Neutrophil (primary cell): Measurements from ENCODE around the gene ITPKA.
"Not testable (repeated sequence)": the region's sequence is repeated elsewhere in the genome, so short reads cannot be mapped to it uniquely, and the experiment has no call there.

ENCODE experiments used
- H3K27ac ChIP-seq: fragments of 200-600 bp; sonication (generic); 2 replicates; pipeline ENCODE4 v1.5.1; 2016; ENCODE audit warnings: mild to moderate bottlenecking, moderate library complexity
- H3K27me3 ChIP-seq: fragments of 200-600 bp; sonication (generic); 2 replicates; pipeline ENCODE4 v1.6.0; 2016; ENCODE audit warnings: mild to moderate bottlenecking
- H3K36me3 ChIP-seq: fragments of 200-600 bp; sonication (generic); 2 replicates; pipeline ENCODE4 v1.5.1; 2017
- H3K4me1 ChIP-seq, 2 experiments: fragments of 200-600 bp in 1 of 2; sonication (generic) in 1 of 2; 1 replicate in 1 of 2; 2 replicates in 1 of 2; pipeline versions ENCODE4 v1.5.1 to v1.6.1; 2013 to 2016; ENCODE audit warnings: low read depth in 1 of 2, low read length in 1 of 2, mild to moderate bottlenecking in 1 of 2, moderate library complexity in 1 of 2; ENCODE audit not compliant: control insufficient read depth in 1 of 2, insufficient read depth in 1 of 2
- H3K4me3 ChIP-seq, 2 experiments: fragments of 200-600 bp in 1 of 2; sonication (generic) in 1 of 2; 1 replicate in 1 of 2; 2 replicates in 1 of 2; pipeline ENCODE4 v1.5.1; 2013 to 2016; ENCODE audit warnings: low read depth in 1 of 2, low read length in 1 of 2, mild to moderate bottlenecking in 1 of 2, moderate library complexity in 1 of 2
- H3K9me3 ChIP-seq: fragments of 200-600 bp; sonication (generic); 2 replicates; pipeline ENCODE4 v1.5.1; 2016
- CTCF ChIP-seq: fragments of 200-600 bp; sonication (generic); IDR thresholded peaks from 2 replicates; pipeline ENCODE4 v1.5.1; 2016; ENCODE audit warnings: antibody characterized with exemption

The ITPKA gene

GRCh38 chr15:41466711-41467110, 27.0 kb upstream of the ITPKA start:
- no peak for TF ChIP-seq CTCF
- Histone ChIP-seq H3K27me3 (no peaks in the 10 kb centered on the region), H3K9me3 (no peaks in the 10 kb centered on the region), H3K27ac (no peak overlapping the region), H3K36me3 (peaks cover 91% of the 10 kb centered on the region), H3K4me1 (peaks cover 0 to 7% of the 10 kb centered on the region in 2 experiments), H3K4me3 (no peak overlapping the region)

GRCh38 chr15:41469644-41470043, 24.0 kb upstream of the ITPKA start:
- H3K27ac ChIP-seq, H3K4me3 ChIP-seq, H3K27me3 ChIP-seq, H3K9me3 ChIP-seq, H3K4me1 ChIP-seq: not testable (repeated sequence)
- H3K36me3 ChIP-seq = peaks cover 99% of the 10 kb centered on the region

GRCh38 chr15:41473418-41473817, 20.3 kb upstream of the ITPKA start:
- Histone ChIP-seq H3K27me3 (no peaks in the 10 kb centered on the region), H3K9me3 (no peaks in the 10 kb centered on the region), H3K4me3 (no peak overlapping the region), H3K36me3 (peaks cover 100% of the 10 kb centered on the region), H3K4me1 (no peaks in the 10 kb centered on the region), H3K27ac (no peak overlapping the region)
- no peak for TF ChIP-seq CTCF

- no peaks in the 10 kb centered on the region for H3K9me3 ChIP-seq
- no peak overlapping the region for H3K27ac ChIP-seq
- no peak overlapping the region for H3K4me3 ChIP-seq
- TF ChIP-seq CTCF = no peak
- peaks cover 100% of the 10 kb centered on the region for H3K36me3 ChIP-seq
- peaks cover 0 to 1% of the 10 kb centered on the region in 2 experiments for H3K4me1 ChIP-seq
- H3K27me3 ChIP-seq = no peaks in the 10 kb centered on the region
These were observed 19.2 kb upstream of the ITPKA start for GRCh38 chr15:41474436-41474835.

GRCh38 chr15:41474941-41475340, 18.7 kb upstream of the ITPKA start:
- Histone ChIP-seq H3K4me3 (no peak overlapping the region), H3K27me3 (no peaks in the 10 kb centered on the region), H3K27ac (no peak overlapping the region), H3K9me3 (no peaks in the 10 kb centered on the region), H3K36me3 (peaks cover 100% of the 10 kb centered on the region), H3K4me1 (peaks cover 0 to 3% of the 10 kb centered on the region in 2 experiments)
- TF ChIP-seq CTCF = no peak

- Histone ChIP-seq H3K27ac (no peak overlapping the region), H3K4me3 (no peak overlapping the region), H3K4me1 (peaks cover 0 to 3% of the 10 kb centered on the region in 2 experiments), H3K36me3 (peaks cover 100% of the 10 kb centered on the region), H3K9me3 (no peaks in the 10 kb centered on the region), H3K27me3 (no peaks in the 10 kb centered on the region)
- TF ChIP-seq CTCF = no peak
These were observed 17.1 kb upstream of the ITPKA start for GRCh38 chr15:41476416-41477048.
